ENCODE measurements around the gene PREB.
"Not testable (repeated sequence)": the region's sequence is repeated elsewhere in the genome, so short reads cannot be mapped to it uniquely, and the experiment has no call there.

The PREB gene

DNA sequence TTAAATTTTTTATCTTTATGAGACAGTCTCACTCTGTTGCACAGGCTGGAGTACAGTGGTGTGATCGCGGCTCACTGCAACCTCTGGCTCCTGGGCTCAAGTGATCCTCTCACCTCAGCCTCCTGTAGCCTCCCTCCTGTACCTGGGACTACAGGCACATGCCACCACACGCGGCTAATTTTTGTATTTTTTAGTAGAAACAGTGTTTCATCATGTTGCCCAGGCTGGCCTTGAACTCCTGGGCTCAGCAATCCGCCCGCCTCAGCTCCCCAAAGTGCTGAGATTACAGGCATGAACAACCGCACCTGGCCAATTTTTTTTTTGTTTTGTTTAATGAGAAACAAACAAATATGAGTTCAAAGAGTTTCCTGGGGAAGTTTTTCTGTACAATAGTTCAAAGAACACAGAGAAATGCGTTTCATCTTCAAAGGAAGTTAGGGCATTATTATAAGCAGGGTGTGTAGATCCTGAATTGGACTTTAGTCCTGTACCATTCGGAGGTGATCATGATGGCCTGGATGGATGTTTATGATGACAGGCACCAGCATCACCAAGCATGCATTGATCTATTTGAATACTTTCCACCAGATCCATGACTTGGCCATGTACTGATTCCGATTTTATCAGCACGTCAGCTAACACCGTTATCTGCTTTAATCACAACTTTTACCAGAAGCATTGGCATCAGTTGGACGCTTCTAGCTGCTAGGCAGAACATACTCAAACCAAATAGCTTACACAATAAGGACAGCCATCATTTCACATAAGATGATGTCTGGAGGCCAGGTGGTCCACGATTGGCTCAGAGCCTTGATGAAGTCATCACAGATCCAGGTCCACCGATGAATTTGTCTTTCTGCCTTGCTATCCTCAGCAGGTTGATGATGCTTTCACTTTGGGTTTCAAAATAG is 43.3 kb upstream of the PREB start:
- H3K4me3 ChIP-seq (ENCODE audit: low read depth, low read length), result no peak overlapping the region
- in situ Hi-C loops (cut with HindIII; ENCODE audit: low sequenced_read_pairs), result no loop called here
- TF ChIP-seq CTCF (IDR thresholded peaks at IDR 0.05; ENCODE audit: low read depth, low read length, missing control alignments), result no peak
- no peak for DNase-seq (ENCODE audit: low read depth)

DNA sequence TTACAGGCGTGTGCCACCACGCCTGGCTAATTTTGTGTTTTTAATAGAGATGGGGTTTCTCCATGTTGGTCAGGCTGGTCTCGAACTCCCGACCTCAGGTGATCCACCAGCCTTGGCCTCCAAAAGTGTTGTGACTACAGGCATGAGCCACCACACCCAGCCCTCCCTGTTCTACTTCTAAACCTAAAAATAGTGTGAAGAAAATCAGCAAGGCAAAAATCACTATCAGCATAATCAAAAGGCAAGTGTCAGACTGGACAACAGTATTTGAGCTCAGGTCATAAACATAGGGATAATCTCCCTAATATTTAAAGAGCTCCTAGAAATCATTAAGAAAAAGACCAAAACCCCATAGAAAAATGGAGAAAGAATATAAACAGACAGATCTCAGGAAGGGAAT is 41.3 kb upstream of the PREB start:
- DNase-seq (ENCODE audit: low read depth); H3K4me3 ChIP-seq (ENCODE audit: low read depth, low read length); in situ Hi-C loops (cut with HindIII; ENCODE audit: low sequenced_read_pairs): not testable (repeated sequence)

- no peak for DNase-seq (ENCODE audit: low read depth)
- H3K4me3 ChIP-seq (ENCODE audit: low read depth, low read length), result no peak overlapping the region
- in situ Hi-C loops (cut with HindIII; ENCODE audit: low sequenced_read_pairs), result no loop called here
- TF ChIP-seq CTCF (IDR thresholded peaks at IDR 0.05; ENCODE audit: low read depth, low read length, missing control alignments), result no peak
Measured at GRCh38 chr2:27175330-27175729, 40.9 kb upstream of the PREB start.

DNA sequence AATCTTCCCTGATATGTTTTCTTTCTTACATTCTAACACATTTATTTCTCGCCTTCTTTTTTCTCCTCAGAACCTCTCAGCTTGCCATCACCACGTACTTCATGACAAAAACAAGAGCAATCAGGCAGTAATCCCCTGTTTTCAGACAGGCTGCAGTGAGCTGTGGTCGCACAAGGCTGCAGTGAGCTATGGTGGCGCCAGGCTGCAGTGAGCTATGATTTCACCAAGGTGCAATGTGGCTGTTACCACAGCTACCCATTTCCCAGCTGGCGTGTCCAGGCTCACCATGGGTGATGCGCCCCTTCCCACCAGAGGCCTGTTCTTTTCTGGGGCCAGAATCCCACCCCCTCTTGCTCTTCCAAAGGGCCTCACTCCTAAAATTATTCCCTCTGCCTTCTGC is 40.2 kb upstream of the PREB start:
- no peak overlapping the region for H3K4me3 ChIP-seq (ENCODE audit: low read depth, low read length)
- TF ChIP-seq CTCF (IDR thresholded peaks at IDR 0.05; ENCODE audit: low read depth, low read length, missing control alignments), result no peak
- in situ Hi-C loops (cut with HindIII; ENCODE audit: low sequenced_read_pairs), result no loop called here
- no peak for DNase-seq (ENCODE audit: low read depth)

- TF ChIP-seq CTCF (IDR thresholded peaks at IDR 0.05; ENCODE audit: low read depth, low read length, missing control alignments), result no peak
- in situ Hi-C loops (cut with HindIII; ENCODE audit: low sequenced_read_pairs), result no loop called here
- no peak for DNase-seq (ENCODE audit: low read depth)
- H3K4me3 ChIP-seq (ENCODE audit: low read depth, low read length), result no peak overlapping the region
Measured at GRCh38 chr2:27171351-27171848, 37.0 kb upstream of the PREB start.

- in situ Hi-C loops (cut with HindIII; ENCODE audit: low sequenced_read_pairs), result no loop called here
Measured at GRCh38 chr2:27170581-27171337, 36.3 kb upstream of the PREB start.

More at GRCh38 chr2:27170581-27171337, 36.3 kb upstream of the PREB start:
- TF ChIP-seq CTCF (IDR thresholded peaks at IDR 0.05; ENCODE audit: low read depth, low read length, missing control alignments), result no peak
- no peak overlapping the region for H3K4me3 ChIP-seq (ENCODE audit: low read depth, low read length)
- DNase-seq (ENCODE audit: low read depth), result no peak
